ENCODE results near the gene EEF2KMT. TPM values are rescaled to one million over a fixed set of nuclear protein-coding genes. Genes with fewer than 3 reads are reported as not detected.

EEF2KMT gene
- total and polyA plus RNA-seq, 2 of the 13 experiments (the other 11 are each of a cell fraction or from before 2014, with no cell fraction given): 10.7 to 26.9 TPM

GRCh38 chr16:5036228-5037156 lies 61.1 kb downstream of the EEF2KMT start (continued):
- no peak for TF ChIP-seq ZBTB40 (IDR thresholded peaks at IDR 0.05)
- TF ChIP-seq ZBTB40 (CRISPR knock-in tag; IDR thresholded peaks at IDR 0.05): peak; percentile 71
- TF ChIP-seq ZNF768 (CRISPR knock-in tag; IDR thresholded peaks at IDR 0.05): no peak
- TF ChIP-seq ZNF253 (CRISPR knock-in tag; IDR thresholded peaks at IDR 0.05; ENCODE audit: borderline replicate concordance): no peak
- TF ChIP-seq ZNF362 (CRISPR knock-in tag; IDR thresholded peaks at IDR 0.05; ENCODE audit: borderline replicate concordance): peak; percentile 82
- no peak for TF ChIP-seq ZNF430 (CRISPR knock-in tag; IDR thresholded peaks at IDR 0.05)
- TF ChIP-seq SAP130 (CRISPR knock-in tag; IDR thresholded peaks at IDR 0.05; ENCODE audit: low read depth): peak; percentile 22; the same call in 1 of the 2 replicates
- TF ChIP-seq ZNF34 (CRISPR knock-in tag; IDR thresholded peaks at IDR 0.05; ENCODE audit: borderline replicate concordance): no peak
- TF ChIP-seq CCDC6 (CRISPR knock-in tag; IDR thresholded peaks at IDR 0.05): no peak
- TF ChIP-seq ARNT (IDR thresholded peaks at IDR 0.05): no peak
- no peak for TF ChIP-seq ZNF784 (CRISPR knock-in tag; IDR thresholded peaks at IDR 0.05; ENCODE audit: borderline replicate concordance)
- TF ChIP-seq POLR2AphosphoS5 (IDR thresholded peaks at IDR 0.05; ENCODE audit: low read depth, low read length): no peak; the same call in none of the 2 replicates
- 0 out of 2 replicates have a peak, but pooled peaks have one; percentile 23 for TF ChIP-seq ZNF335 (CRISPR knock-in tag; IDR thresholded peaks at IDR 0.05)
- TF ChIP-seq SIX4 (CRISPR knock-in tag; IDR thresholded peaks at IDR 0.05): 0 out of 2 replicates have a peak, but pooled peaks have one; percentile 8
- TF ChIP-seq ZFP36 (IDR thresholded peaks at IDR 0.05; ENCODE audit: borderline replicate concordance, low read depth, low read length, partially characterized antibody): no peak
- TF ChIP-seq HOXA3 (CRISPR knock-in tag; IDR thresholded peaks at IDR 0.05): no peak
- no peak for TF ChIP-seq RXRB (CRISPR knock-in tag; IDR thresholded peaks at IDR 0.05; ENCODE audit: borderline replicate concordance)
- TF ChIP-seq ZNF709 (CRISPR knock-in tag; IDR thresholded peaks at IDR 0.05): no peak
- no peak for TF ChIP-seq IRF2 (CRISPR knock-in tag; IDR thresholded peaks at IDR 0.05)
- peak; percentile 53; the same call in 1 of the 2 replicates for TF ChIP-seq ZNF792 (CRISPR knock-in tag; IDR thresholded peaks at IDR 0.05)
